HEK293T (cell line): ENCODE results near the gene CRYL1.

Experiments used
- CTCF ChIA-PET: fragments of 350-600 bp; formaldehyde crosslinking; extraction: SDS; loops from one replicate; lab custom pipeline; 2021; ENCODE audit warnings: antibody characterized with exemption, inconsistent platforms; lab: Yijun Ruan, JAX
- POLR2A ChIA-PET: fragments of 350-600 bp; formaldehyde crosslinking; extraction: SDS; loops from one replicate; lab custom pipeline; 2020; ENCODE audit warnings: antibody characterized with exemption, inconsistent platforms; lab: Yijun Ruan, JAX
- DNase-seq: peaks from one replicate; pipeline ENCODE4 v3.0.0; 2012; ENCODE audit warnings: mixed read lengths; ENCODE audit errors: extremely low spot score
- ARNT ChIP-seq: fragments of 450-650 bp; IDR thresholded peaks from 2 replicates; pipeline ENCODE4 v1.6.1; 2017; ENCODE audit warnings: mild to moderate bottlenecking
- BHLHE40 ChIP-seq: fragments of 450-650 bp; IDR thresholded peaks from 2 replicates; pipeline ENCODE4 v1.6.1; 2016; ENCODE audit warnings: mild to moderate bottlenecking, moderate library complexity, borderline replicate concordance
- CTBP1 ChIP-seq: fragments of 450-650 bp; IDR thresholded peaks from 2 replicates; pipeline ENCODE4 v1.6.1; 2016; ENCODE audit warnings: borderline replicate concordance
- ELF4 ChIP-seq: fragments of 450-650 bp; IDR thresholded peaks from 2 replicates; pipeline ENCODE4 v1.6.1; 2017; ENCODE audit warnings: antibody characterized with exemption
- FOXA1 ChIP-seq: fragments of 450-650 bp; IDR thresholded peaks from 2 replicates; pipeline ENCODE4 v1.6.1; 2016; ENCODE audit warnings: mild to moderate bottlenecking
- FOXK2 ChIP-seq: fragments of 450-650 bp; IDR thresholded peaks from 2 replicates; pipeline ENCODE4 v1.6.1; 2016; ENCODE audit warnings: mild to moderate bottlenecking
- FOXM1 ChIP-seq: fragments of 450-650 bp; IDR thresholded peaks from 2 replicates; pipeline ENCODE4 v1.6.1; 2017; ENCODE audit warnings: mild to moderate bottlenecking, borderline replicate concordance
- HDGF ChIP-seq: fragments of 450-650 bp; IDR thresholded peaks from 2 replicates; pipeline ENCODE4 v1.6.1; 2017; ENCODE audit warnings: antibody characterized with exemption, borderline replicate concordance
- L3MBTL2 ChIP-seq: fragments of 450-650 bp; conservative IDR thresholded peaks from 2 replicates; pipeline ENCODE4 v1.6.1; 2016; ENCODE audit warnings: mild to moderate bottlenecking
- LEF1 ChIP-seq: fragments of 450-650 bp; IDR thresholded peaks from 2 replicates; pipeline ENCODE4 v1.6.1; 2017; ENCODE audit warnings: mild to moderate bottlenecking, borderline replicate concordance
- NFRKB ChIP-seq: fragments of 450-650 bp; IDR thresholded peaks from 2 replicates; pipeline ENCODE4 v1.6.1; 2016; ENCODE audit warnings: mild to moderate bottlenecking, moderate library complexity
- SP1 ChIP-seq: fragments of 450-650 bp; IDR thresholded peaks from 2 replicates; pipeline ENCODE4 v1.6.1; 2017
- SUZ12 ChIP-seq: fragments of 450-650 bp; IDR thresholded peaks from 2 replicates; pipeline ENCODE4 v1.6.1; 2016; ENCODE audit warnings: mild to moderate bottlenecking
- TARDBP ChIP-seq: fragments of 450-650 bp; IDR thresholded peaks from 2 replicates; pipeline ENCODE4 v1.6.1; 2016
- ZNF384 ChIP-seq: fragments of 450-650 bp; IDR thresholded peaks from 2 replicates; pipeline ENCODE4 v1.6.1; 2016
- TF ChIP-seq, protein P1 (sequence below): fragments of 450-650 bp; IDR thresholded peaks from 2 replicates; pipeline ENCODE4 v1.6.1; 2016

Gene CRYL1

DNA sequence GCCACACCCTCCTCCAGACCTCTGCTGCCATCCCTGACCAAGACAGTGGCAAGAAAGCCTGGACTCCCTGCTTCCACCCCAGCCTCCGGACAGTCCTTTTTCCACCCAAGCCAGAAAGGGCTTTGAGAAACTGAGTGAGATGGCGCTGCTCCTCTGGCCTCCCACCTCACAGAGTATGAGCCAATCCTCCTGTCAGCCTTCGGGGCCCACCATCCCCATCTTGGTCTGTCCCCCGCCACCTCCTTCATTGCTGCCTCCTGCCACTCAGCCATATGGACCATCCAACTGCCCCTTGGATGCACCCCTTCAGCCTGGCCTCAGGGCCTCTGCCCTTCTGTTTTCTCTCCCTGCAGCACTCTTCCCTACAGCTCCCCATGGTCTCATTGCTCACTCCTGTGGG, 125.7 kb downstream of the CRYL1 start:
- CTCF ChIA-PET = no interaction called here
- TF ChIP-seq FOXA1 (no peak), NFRKB (no peak), L3MBTL2 (no peak)
- TF ChIP-seq, protein P1, sequence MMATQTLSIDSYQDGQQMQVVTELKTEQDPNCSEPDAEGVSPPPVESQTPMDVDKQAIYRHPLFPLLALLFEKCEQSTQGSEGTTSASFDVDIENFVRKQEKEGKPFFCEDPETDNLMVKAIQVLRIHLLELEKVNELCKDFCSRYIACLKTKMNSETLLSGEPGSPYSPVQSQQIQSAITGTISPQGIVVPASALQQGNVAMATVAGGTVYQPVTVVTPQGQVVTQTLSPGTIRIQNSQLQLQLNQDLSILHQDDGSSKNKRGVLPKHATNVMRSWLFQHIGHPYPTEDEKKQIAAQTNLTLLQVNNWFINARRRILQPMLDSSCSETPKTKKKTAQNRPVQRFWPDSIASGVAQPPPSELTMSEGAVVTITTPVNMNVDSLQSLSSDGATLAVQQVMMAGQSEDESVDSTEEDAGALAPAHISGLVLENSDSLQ = no peak
- POLR2A ChIA-PET = no interaction called here
- DNase-seq = no peak

DNA sequence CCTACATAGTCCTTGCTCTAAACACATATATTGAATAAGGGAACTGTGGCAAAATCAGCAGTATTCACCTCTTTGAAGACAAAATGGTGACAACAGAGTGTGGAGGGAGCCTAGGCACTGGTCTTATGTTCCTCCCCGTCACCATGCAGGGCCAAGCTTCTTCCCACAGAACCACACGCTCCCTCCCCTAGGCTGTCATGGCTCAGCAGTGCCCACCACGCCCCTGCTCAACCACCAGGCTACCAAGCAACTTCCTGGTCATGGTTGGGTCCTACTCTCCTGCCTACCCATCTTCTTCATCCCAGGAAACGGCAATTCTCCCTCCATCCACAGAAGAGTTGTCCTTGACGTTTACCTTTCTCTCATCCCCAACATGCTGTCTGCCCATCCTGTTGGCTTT, 126.1 kb downstream of the CRYL1 start:
- POLR2A ChIA-PET = no interaction called here
- CTCF ChIA-PET = no interaction called here
- TF ChIP-seq BHLHE40 (no peak), ELF4 (no peak), SP1 (no peak), L3MBTL2 (no peak), TARDBP (no peak), CTBP1 (no peak), HDGF (no peak), FOXM1 (no peak), ARNT (no peak), FOXK2 (no peak), SUZ12 (no peak), FOXA1 (no peak), ZNF384 (no peak), NFRKB (no peak), LEF1 (no peak)
- TF ChIP-seq, protein P1 = no peak
- DNase-seq = no peak

DNA sequence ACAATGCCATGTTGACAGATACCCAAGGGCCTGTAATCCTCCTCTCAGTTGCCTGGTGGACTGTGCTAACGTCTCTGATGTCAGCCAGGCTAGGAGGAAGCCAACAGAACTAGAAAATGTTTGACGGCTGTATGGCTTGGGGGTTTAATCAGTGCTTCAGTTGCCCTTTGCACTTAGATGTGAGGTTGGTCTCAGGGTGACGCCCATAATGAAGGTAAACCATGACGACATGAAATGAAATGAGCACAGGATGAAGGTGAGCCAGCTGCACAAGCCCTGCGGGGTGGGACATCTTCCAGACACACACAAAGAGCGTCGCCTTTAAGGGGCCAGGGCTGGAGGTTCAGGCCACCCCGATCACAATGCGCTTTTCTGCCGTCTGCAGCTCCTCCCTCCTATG, 127.2 kb downstream of the CRYL1 start:
- CTCF ChIA-PET = no interaction called here
- no peak for TF ChIP-seq FOXK2
- no peak for TF ChIP-seq FOXA1
- TF ChIP-seq, protein P1 = no peak
- no peak for TF ChIP-seq ZNF384
- TF ChIP-seq ELF4 = no peak
- TF ChIP-seq LEF1 = no peak
- TF ChIP-seq CTBP1 = no peak
- no peak for TF ChIP-seq ARNT
- no peak for TF ChIP-seq FOXM1
- TF ChIP-seq TARDBP = no peak
- no peak for TF ChIP-seq SUZ12
- TF ChIP-seq BHLHE40 = no peak
- TF ChIP-seq NFRKB = no peak
- TF ChIP-seq SP1 = no peak
- TF ChIP-seq L3MBTL2 = no peak
- TF ChIP-seq HDGF = no peak
- POLR2A ChIA-PET = no interaction called here
- no peak for DNase-seq

DNA sequence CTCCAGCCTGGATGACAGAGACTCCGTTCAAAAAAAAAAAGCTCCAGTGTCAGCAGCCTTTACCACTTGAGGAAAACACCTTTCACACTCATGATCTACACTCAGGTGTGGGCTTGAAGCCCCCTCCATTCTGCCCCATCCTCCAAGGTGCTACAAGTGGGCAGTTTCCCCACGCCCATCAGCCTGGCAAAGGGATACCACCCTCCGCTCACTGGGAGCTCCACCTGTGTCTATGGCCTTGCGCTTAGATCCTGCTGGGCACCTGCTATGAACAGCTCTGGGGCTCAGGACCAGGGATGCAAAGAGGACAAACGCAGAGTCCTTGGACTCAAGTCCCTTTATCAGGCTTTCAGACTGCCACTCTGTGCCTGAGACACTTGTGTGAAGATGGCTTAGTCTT, 127.8 kb downstream of the CRYL1 start:
- TF ChIP-seq HDGF (no peak), CTBP1 (no peak), LEF1 (no peak), ELF4 (no peak), BHLHE40 (no peak), TARDBP (no peak)
- CTCF ChIA-PET = no interaction called here
- DNase-seq = no peak
- POLR2A ChIA-PET = no interaction called here

DNA sequence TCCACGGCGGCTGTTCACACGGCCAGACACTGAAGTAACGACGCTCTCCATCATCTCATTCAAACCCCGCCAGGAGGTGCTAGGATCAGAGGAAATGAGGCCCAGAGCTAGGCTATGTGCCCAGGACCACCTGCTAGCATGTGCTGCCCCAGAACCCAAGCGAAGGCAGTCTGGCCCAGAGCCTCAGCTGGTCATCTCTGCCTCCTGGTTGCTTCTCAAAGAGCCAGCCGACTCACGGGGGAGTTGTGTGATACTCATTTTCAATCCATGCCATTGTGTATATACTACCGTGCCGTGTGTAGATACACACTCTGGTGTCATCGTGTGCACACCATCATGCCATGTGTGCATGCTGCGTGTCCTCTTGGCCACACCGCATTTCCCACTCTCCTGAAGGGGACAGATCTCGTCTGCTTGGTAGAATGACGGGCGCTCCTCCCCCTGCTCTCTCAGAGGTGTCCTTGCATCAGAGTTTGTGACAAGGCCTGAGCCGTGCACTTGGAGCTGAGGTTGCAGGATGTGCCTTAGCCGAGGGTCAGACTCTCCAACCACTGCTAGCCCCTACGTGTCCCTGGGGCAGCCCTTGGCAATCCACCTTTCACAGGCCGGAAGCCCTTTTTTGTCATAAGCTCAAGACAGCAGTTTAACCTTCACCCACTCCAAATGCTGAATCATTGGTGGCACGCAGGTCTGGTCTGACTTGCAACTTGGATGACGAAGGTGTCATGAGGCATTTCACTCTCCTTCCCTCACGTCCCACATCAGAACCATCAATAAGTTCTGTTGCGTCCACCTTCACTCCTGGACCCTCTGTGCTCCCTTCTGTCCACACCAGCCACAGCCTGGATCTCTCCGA, 130.4 kb downstream of the CRYL1 start:
- no peak for DNase-seq
- CTCF ChIA-PET = no interaction called here
- POLR2A ChIA-PET = no interaction called here
- TF ChIP-seq CTBP1 = no peak
- no peak for TF ChIP-seq FOXM1
- no peak for TF ChIP-seq NFRKB
- no peak for TF ChIP-seq ARNT
- no peak for TF ChIP-seq FOXK2
- no peak for TF ChIP-seq ELF4
- TF ChIP-seq ZNF384 = no peak
- TF ChIP-seq FOXA1 = no peak

DNA sequence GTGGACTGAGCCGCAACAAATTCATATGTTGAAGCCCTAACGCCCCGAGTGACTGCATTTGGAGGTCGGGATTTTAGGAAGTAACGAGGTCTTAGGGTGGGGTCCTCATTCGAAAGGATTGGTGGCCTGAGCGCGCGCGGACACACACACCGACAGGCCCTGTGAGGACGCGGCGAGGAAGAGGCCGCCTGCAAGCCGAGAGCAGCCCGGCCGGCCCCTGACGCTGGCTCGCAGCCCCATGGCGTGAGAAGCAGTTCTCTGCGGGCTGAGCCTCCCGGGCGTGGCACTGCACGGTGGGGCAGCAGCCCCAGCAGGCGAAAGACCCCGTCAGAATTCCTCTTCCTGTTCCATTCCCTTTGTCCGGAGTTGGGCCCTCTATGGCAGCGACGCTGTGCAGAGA, 131.2 kb downstream of the CRYL1 start:
- POLR2A ChIA-PET = no interaction called here

More for the DNA sequence above, 131.2 kb downstream of the CRYL1 start:
- no peak for TF ChIP-seq TARDBP
- TF ChIP-seq FOXM1 = no peak
- no peak for TF ChIP-seq ARNT
- TF ChIP-seq ELF4 = no peak
- TF ChIP-seq, protein P1 = no peak
- TF ChIP-seq LEF1 = no peak
- no peak for TF ChIP-seq ZNF384
- TF ChIP-seq SP1 = no peak
- no peak for TF ChIP-seq BHLHE40
- no peak for TF ChIP-seq L3MBTL2
- TF ChIP-seq FOXK2 = no peak
- TF ChIP-seq HDGF = no peak
- TF ChIP-seq SUZ12 = no peak
- TF ChIP-seq CTBP1 = no peak
- TF ChIP-seq NFRKB = no peak
- TF ChIP-seq FOXA1 = no peak
- no peak for DNase-seq
- CTCF ChIA-PET = no interaction called here
